GM10847 (cell line): Measurements from ENCODE around the gene PC.

Source experiments
- POLR2A ChIP-seq: IDR thresholded peaks from 2 replicates; pipeline ENCODE4 v1.6.1; 2011; ENCODE audit not compliant: insufficient read length; ENCODE audit errors: extremely low read depth

Gene PC

GRCh38 chr11:66814678-66815077 lies 143.5 kb downstream of the PC start:
- TF ChIP-seq POLR2A: no peak

GRCh38 chr11:66810576-66811185 lies 147.5 kb downstream of the PC start:
- no peak for TF ChIP-seq POLR2A

GRCh38 chr11:66809592-66809991 lies 148.6 kb downstream of the PC start:
- no peak for TF ChIP-seq POLR2A

- no peak for TF ChIP-seq POLR2A
Measured at GRCh38 chr11:66800720-66801428, 157.3 kb downstream of the PC start.
